ENCODE data around the gene ACBD3. TPM values are rescaled to one million over a fixed set of nuclear protein-coding genes. Genes with fewer than 3 reads are reported as not detected.

The ACBD3 gene
- polyA plus RNA-seq, 3 donors, result 58.6 to 60.4 (median 59.2) TPM

DNA sequence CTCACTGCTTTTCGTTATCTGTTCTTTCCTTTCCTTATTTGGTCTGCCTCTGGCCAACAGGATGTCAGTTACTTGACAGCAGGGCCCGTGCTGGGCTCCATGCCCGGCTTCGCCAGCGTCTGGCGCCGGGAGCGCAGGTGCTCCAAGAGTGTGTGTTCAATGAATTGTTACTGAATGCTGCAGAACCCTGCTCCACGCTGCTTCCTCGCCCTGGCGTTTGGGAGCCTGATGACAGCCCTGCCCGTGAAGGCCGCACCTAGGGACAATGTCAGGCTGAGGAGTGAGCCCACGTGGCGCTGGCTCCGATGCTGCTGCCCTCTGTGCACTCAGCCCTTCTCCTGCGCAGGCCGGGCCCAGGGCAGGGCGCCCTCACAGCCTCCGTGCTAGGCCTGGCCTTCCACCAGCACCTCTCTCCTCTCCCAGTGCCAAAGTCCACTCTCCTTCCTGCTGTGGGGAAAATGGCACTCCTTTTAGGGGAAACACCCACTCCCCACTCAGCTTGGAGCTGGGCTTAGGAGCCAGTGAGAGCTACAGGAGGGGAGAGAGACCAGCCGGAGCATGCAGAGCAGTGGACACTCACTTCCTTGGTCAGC is 51.4 kb downstream of the ACBD3 start:
- no peak for DNase-seq (ENCODE audit: low read depth in 3 of 3, low spot score in 2 of 3)

DNA sequence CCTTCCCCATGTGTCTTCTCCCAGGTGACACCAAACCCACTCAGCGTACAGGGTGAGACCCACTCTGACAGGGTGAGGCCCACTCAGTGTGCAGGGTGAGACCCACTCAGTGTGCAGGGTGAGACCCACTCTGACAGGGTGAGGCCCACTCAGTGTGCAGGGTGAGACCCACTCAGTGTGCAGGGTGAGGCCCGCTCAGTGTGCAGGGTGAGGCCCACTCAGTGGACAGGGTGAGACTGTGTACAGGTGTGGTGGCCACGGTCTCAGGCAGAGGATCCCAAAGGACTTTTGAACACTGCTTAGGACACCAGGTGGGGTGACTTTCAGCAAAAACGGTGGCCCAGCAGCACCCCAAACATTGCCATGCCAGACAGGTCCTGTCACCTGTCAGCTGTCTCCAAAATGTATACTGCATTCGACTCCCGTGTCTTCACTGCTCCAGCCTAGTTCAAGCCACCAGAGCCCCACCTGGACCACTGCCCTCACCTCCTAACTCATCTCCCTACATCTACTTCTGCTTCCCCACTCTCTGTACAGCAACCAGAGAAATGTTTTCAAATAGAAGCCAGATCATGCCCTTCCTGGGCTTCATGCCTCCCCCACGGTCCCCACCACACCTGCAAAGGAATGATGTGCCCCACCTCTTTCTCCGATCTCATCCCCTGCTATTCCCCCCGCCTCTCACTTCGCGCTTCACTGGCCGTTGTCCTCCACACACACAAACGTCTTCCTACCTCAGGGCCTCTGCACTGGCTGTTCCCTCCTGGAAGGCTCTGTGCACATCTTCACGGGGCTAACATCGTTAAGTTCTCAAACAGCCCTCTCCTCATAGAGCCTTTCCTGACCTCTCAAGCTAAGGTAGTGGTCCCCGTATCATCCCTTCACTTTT is 52.1 kb downstream of the ACBD3 start:
- DNase-seq (ENCODE audit: low read depth in 3 of 3, low spot score in 2 of 3), result no peak

DNA sequence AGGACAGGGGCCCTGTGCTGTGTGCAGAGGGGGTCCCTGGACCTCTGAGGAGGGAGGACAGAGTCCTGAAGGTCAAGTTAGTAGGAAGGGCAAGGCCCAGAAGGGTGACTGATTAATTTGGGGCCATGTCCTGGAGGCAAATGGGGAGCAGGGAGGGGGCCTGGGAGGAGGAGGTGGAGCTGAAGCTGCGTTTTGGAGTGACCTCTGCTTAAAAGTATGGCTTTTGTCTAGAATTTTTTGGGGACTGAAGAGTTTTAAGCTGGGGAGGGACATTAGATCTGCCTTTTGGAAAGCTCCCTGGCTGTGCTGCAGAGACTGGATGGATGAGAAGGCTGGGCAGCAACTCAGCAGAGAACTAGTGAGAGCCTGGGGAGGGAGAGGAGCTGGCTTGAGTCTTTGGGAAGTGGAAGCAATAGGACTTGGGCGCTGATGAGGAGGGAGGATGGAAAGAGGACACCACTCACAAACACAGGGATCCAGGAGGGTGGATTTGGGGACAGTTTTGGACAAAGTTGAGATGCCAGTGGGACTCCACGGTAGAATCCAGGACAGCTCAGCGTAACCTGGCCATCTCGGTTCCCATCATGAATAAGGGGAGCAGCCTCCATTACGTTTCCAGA is 52.9 kb downstream of the ACBD3 start:
- no peak for DNase-seq (ENCODE audit: low read depth in 3 of 3, low spot score in 2 of 3)

DNA sequence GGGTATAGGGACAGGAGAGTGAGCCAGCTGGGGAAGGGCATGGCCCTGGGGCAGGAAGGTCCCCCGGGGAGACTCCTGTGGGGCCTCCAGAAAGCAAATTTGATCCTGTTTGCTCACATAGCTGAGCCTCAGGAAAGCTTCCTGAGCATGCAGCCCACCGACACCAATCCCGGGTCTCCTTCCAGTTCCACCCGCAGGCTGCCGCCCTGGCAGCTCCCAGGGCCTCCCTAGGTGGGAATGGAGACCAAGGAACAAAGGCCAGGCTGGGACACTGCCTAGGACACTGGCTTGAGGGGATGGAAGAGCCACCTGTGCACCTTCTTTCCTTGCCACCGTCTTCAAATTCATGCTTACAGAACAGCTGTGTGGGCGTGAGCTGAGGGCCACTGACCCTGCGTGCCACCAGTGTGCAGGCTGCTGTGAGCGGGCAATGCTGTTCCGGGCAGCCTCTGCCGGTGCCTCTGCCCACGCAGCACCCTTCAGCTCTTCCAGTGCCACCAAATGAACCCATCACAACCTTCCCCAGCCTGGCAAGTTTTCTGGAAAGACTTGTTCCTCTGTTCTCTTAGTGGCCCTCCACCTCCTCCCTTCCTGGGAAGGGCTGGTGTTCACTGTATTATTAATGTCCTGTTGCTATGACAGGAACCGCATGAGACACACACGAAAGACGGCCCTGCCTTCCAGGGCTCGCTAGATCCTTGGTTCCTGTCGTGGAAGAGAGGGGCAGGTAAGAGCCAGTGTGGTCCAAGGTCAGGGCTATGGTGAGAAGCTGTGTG is 53.6 kb downstream of the ACBD3 start:
- DNase-seq (ENCODE audit: low read depth in 3 of 3, low spot score in 2 of 3), result no peak

DNA sequence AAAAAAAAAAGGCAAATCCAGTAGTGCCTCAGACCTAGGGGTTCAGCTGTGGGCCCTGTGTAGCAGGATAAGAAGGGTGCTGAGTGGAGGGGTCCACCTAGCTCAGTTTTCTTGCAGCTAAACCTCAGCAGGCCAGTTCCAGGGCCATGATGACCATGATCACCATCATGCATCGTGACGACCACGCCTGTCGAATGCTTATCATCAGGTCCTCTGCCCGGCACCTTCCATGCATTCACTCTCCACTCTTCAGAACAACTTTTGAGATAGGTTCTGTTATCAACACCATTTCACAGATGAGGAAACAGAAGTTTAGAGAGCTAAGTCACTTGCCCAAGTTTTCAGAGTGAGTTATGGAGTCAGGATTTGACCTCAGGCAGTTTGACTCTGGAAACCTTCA is 54.9 kb downstream of the ACBD3 start:
- no peak for DNase-seq (ENCODE audit: low read depth in 3 of 3, low spot score in 2 of 3)

DNA sequence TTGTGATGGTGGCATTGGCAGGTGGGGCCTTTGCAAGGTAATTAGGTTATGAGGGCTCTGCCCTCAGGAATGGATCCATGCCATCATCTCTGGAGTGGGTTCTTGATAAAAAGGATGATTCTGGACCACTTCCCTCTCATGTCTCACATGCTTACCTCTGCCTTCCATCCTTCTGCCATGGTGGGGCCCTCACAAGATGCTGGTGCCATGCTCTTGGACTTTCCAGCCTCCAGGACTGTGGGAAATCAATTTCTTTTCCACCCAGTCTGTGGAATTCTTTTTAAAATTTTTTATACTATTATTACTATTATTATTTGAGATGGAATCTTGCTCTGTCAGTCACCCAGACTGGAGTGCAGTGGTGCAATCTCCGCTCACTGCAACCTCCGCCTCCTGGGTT is 57.3 kb downstream of the ACBD3 start:
- DNase-seq (ENCODE audit: low read depth in 3 of 3, low spot score in 2 of 3), result no peak

DNA sequence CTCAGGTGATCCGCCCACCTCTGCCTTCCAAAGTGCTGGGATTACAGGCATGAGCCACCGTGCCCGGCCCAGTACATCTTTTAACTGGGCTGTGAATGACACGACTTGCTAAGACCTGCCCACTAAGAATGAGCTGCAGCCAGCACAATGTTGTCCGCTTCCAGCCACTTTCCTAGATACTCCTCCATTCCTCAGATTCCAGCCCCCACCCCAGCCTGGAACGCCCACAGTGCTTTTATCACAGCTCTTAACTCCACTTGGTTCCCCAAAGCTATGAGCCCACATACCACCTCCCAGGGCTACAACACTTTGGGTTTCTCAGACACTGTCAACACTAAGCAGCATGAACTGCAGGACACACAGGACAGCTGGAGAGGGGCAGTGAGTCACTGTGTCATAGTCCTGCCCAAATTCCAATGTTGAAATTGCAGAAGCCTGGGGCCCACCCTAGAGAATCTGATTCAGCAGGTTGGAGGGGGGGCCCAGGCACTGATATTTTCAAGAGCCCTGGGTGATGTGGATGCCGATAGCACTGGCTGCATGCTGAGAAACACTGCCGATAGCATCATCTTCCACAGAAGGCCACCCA is 58.0 kb downstream of the ACBD3 start:
- no peak for DNase-seq (ENCODE audit: low read depth in 3 of 3, low spot score in 2 of 3)

DNA sequence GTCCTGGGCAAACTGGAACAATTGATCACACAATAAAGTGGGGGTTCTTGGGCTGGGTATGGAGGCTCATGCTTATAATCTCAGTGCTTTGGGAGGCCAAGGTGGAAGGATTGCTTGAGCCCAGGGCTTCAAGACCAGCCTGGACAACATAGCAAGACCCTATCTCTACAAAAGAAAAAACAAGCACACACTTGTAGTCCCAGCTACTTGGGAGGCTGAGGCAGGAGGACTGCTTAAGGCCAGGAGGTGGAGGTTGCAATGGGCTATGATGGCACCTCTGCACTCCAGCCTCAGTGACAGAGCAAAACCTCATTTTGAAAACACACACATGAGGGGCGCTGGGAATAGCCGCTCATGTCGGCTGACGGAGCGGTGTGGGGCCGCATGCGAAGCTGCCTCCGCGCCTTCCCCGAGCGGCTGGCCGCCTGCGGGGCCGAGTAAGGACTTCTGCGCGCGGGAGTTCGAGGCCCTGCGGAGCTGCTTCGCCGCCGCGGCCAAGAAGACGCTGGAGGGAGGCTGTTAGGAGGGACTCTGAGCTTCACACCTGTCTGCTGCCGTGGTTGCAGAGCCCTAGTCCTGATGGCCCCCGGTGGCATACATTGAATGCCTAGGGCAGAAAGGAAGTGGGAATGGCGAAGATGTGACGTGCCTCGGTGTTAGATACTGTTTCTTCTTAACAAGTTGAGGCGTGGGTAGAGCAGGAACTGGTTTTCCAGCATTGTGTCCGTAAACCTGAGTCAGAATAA is 59.5 kb downstream of the ACBD3 start:
- no peak for DNase-seq (ENCODE audit: low read depth in 3 of 3, low spot score in 2 of 3)

DNA sequence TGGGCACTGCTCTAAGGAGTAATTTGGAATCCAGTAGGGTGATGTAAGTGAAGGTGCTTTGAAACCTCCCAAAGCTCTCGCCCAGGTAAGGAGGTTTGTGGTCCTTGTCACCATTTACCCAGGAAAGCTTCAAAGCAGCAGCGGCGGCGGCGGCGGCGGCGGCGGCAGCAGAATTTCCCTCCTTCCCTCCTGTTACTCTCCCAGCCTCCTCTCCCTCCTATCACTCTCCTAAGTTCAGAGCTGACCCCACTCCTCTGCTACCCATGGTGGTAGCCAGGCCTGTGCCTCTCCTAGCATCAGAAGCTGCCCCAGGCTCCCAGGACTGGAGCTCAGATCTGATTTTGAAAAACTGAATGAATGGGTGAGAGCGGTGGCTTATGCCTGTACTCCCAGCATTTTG is 60.7 kb downstream of the ACBD3 start:
- no peak for DNase-seq (ENCODE audit: low read depth in 3 of 3, low spot score in 2 of 3)

DNA sequence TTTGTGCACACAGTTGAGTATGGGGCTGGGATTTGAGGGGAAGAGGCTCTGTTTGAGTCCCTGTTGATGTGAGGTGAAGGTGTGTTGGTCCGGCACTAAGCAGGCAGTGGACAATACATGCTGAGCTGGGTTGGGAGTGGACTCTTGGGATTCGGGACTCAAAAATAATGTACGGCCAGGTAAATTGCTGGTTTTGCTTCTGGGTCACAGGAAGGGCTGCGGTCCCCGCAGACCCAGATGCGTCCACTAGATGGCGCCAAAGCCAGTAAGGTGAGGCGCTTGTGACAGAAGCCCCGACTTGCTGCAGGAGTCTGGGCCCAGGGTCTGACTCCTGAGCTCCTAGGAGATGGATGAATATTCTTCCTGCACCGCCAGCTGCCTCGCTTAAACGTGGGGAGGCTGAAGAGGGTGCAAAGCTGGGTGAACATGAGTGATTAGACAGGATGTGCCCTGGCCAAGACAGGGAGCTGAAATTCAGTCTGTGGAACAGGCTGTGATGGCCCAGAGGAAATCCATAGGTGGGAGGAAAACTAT is 61.4 kb downstream of the ACBD3 start:
- DNase-seq (ENCODE audit: low read depth in 3 of 3, low spot score in 2 of 3), result peak in 1 of 3 donors; percentile 72

DNA sequence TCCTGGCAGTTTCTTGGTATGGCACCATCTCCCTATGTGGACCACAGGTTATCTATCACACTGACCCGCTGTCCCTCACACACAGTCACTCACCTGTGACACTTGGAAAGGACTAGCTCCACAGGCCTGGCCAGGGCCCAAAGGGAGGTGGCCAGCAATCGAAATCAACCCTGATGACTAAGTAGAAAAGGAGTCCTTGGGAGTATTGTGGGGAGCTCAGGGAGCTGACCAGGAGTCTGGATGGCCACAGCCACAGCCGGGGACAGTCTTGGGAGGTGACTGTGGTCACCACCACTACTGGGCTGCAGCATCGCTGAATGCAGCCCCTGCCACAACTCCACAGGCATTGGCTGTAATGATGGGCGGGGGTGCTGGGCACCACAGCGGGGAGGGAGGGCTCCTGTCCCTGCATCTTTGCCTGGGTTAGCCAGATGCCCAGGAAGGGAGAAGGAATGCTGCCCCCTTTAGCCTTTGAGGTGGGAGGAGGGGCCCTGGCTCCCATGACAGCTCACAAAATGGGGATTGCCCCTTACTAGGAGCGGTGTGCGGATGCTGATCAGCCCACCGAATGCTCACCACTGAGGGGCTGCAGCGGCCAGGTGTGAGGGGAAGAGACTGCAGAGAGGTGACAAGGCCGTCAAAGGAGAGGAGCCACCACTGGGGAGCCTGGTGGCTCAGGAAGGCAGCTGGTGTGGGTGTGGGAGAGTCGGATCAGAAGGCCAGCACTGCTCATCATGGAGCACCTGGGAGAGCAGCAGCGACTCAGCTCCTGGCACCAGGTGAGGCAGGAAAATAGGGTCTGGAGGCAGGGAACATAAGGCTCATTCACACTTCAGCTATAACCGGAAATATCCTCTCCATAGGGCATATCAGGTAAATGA is 62.7 kb downstream of the ACBD3 start:
- no peak for DNase-seq (ENCODE audit: low read depth in 3 of 3, low spot score in 2 of 3)

DNA sequence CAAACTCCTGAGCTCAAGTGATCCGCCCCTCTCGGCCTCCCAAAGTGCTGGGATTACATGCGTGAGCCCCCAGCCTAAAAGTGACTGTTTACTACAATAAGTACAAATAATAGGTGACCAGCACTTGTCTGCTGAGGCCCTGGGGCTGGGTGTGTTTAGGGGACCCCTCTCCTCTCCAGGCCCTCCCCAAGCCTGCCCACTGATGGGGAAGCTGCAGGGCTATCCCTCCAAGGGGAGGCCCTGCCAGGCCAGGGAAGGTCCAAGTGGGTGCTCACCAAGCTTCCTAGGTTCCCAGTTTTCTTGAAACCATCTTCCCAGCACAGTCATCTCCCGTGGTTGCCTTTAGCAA is 63.4 kb downstream of the ACBD3 start:
- DNase-seq (ENCODE audit: low read depth in 3 of 3, low spot score in 2 of 3), result no peak

DNA sequence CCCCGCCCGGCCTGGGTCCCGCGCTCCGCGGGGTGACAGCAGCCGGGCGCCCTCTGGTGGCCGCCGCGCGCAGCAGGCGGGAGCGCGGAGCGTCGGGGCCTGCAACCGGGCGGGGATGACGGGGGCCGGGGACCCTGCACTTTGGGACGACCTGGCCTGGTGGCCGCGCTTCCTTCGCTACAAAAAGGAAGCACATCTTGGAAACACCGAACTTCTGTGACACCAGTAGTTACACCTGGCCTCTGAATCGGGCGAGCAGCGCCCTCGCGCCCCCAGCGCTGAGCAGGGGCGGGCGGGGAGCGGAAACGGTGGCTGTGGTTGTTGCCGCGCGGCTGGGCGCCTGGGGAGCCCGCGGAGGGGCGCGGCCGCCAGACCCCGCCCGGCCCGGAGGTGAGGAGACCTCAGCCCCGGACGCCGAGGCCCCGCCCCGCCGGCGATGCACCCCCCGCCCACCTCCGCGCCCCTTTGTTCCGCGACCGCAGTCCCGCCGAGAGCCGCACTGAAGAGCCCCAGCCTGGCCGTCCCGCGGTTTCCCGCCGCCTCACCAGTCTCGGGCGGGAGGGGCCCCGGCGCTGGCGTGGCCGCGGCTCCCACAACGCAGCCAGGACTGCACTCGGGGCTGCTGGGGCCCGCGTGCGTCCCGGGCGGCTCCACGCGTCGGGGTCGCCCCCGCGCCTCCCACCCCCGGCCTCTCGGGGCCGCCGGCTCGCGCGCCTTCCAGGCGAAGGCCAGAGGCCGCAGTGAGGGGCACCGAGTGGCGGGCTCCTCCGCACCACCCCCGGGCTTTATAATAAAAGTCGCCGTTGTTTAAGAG is 64.7 kb downstream of the ACBD3 start:
- DNase-seq (ENCODE audit: low read depth in 3 of 3, low spot score in 2 of 3), result peak in 1 of 3 donors; percentile 49

DNA sequence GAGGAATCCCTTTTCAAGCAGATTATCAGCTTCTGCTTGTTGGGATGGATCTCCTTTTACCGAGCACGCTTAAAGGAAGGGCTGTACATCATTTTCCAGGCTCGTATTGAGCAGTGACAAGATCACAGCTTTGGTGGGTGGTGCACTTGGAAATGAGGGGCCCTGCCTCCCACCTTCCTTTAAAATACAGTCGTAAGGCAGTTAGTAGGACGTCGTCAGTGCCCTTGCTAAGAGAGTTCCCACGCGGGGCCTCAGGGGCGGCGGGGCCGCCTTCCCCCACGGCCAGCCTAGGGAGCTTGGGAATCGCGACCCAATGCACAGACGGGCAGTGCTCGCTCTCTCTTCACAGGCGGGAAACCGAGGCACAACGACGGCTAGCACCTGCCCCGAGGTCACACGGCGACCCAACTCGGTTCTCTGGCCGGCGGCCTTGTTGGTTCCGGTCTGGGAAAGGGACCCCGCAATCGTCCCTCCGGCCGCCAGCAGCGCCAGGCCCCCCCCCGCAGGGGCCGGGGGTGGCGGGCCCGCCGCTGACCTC is 65.4 kb downstream of the ACBD3 start:
- DNase-seq (ENCODE audit: low read depth in 3 of 3, low spot score in 2 of 3), result no peak

DNA sequence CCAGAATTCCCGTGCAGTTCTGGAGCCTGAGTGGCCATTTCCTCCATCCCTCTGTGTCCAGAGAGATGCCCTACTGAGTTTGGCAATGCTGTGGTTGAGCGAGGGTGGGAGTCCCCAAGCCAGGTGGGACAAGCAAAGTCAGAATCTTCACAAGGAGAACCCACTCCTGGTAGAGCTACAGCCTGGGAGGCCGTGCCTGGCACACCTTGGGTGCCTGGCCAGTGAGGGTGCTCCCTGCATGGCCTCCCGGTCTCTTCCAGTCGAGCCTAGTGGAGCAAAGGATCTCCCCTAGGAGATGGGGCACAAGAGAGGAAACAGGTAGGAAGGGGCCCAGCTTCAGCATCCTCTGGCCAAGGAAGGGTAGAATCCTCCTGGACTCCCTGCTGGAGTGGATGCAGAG is 66.1 kb downstream of the ACBD3 start:
- DNase-seq (ENCODE audit: low read depth in 3 of 3, low spot score in 2 of 3), result no peak

DNA sequence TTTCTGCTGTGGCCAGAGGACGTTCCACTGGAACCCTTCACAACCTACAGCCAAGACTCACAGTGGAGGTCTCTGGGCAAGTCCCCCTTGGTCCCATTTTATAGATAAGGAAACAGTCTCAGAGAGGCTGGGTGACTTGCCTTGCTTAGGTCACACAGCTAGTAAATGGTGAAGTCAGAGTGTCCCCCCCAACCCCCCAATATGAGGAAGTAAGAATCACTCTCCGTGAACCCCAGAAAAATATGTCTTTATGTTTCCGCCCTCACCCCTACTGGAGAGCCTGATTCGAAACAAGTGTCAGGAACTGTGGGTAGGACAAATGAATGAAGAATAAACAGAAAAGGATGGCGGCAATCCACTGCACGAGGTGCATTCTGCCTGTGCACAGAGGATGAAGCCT is 67.4 kb downstream of the ACBD3 start:
- no peak for DNase-seq (ENCODE audit: low read depth in 3 of 3, low spot score in 2 of 3)

DNA sequence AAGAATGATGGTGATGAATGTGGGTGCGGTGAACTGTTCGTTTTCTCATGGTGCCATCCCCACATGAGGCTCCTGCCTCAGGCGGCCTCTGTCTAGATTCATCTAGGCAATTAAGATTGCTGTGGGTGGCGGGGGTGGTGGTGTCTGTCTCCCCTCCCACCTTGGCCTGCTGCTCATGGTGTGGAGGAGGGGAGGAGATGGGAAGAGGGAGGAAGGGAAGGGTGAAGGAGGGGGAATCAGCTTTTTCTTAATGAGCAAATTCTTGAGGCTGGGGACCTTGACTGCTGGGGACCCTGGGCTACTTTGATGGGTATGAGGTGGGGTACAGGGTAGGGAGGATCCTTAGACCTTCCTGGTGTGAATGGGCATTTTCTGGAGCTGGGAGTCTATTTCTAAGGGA is 68.2 kb downstream of the ACBD3 start:
- no peak for DNase-seq (ENCODE audit: low read depth in 3 of 3, low spot score in 2 of 3)

DNA sequence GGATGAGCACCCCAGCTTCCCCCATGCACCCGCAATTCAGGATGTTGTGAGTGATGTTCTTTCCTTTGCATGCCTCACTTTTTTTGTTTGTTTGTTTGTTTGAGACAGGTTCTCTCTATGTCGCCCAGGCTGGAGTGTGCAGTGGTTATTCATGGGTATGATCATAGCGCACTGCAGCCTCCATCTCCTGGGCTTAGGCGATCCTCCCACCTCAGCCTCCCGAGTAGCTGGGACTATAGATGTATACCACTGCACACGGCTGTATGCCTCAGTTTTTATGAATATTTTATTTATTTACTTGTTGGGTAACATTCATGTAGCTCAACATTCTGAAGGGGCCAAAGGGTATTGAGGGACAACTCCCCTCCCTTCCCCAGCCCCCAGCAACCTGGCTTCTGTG is 69.2 kb downstream of the ACBD3 start:
- no peak for DNase-seq (ENCODE audit: low read depth in 3 of 3, low spot score in 2 of 3)
